Placental epithelial cell (primary cell): Measurements from ENCODE around the gene IFNA2. TPM values are rescaled to one million over a fixed set of nuclear protein-coding genes. Genes with fewer than 3 reads are reported as not detected.

Source experiments
- total RNA-seq: library from RNA; depleted of rRNA; stranded (reverse); fragments of >200 nt; gene quantifications from 2 replicates; pipeline ENCODE4 v1.2.3, GENCODE V29; 2012

Gene IFNA2
- total RNA-seq = not detected in 2 replicates

DNA sequence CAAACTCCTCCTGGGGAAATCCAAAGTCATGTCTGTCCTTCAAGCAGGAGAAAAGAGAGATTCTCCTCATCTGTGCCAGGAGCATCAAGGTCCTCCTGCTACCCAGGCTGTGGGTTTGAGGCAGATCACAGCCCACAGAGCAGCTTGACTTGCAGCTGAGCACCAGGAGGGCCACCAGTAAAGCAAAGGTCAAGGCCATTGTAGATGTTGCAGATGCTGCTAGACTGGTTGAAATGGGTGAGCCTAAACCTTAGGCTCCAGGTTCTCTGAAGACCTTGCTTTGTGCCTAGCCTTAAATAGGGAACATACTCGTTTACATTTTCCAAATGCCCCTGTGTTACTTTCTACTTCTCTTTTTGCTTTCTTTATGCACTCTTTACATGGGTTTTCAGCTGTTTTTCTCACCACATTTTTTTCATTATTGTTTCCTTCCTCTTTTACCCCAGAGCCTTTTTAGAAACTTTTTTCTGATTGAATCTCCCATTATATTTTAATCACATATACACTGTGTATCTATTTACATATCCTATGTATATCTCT, at the start of gene IFNA2:
IFNA2 (minus strand) TSS at position 268 of the 540 bp plus-strand sequence; CDS start at position 199, 69 bp downstream.

DNA sequence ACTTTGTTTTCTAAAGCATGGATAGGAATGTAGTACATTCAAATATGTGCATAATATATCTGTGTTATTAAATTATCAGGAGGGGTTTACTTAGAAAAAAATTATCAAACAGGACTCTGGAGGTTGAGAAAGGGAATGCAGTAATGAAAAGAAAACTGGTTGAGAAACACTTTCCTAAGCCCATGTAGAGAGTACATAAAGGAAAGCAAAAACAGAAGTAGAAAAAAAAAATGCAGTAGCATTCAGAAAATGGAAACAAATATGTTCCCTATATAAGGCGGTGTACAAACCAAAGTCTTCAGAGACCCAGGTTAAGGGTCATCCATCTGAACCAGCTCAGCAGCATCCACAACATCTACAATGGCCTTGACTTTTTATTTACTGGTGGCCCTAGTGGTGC, 23.6 kb upstream of the IFNA2 start, which contains the start of gene IFNA8:
IFNA8 (plus strand) TSS at position 301 of the 400 bp plus-strand sequence; CDS start at position 361, 60 bp downstream.

DNA sequence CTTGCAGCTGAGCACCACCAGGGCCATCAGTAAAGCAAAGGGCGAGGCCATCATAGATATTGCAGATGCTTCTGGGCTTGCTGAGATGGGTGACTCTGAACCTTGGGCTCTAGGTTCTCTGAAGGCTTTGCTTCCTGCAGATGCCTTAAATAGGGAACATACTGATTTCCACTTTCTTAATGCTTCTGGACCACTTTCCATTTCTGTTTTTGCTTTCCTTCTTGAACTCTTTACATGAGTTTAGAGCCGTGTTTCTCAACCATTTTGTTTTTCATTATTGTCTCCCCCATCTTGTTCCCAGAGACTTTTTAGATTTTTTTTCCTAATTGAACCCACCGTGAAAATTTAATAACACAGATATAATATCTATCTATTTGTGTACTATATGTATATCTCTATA, 17.2 kb downstream of the IFNA2 start, which contains the start of gene IFNA13:
IFNA13 (minus strand) TSS at position 101 of the 400 bp plus-strand sequence; CDS start at position 54, 47 bp downstream.

DNA sequence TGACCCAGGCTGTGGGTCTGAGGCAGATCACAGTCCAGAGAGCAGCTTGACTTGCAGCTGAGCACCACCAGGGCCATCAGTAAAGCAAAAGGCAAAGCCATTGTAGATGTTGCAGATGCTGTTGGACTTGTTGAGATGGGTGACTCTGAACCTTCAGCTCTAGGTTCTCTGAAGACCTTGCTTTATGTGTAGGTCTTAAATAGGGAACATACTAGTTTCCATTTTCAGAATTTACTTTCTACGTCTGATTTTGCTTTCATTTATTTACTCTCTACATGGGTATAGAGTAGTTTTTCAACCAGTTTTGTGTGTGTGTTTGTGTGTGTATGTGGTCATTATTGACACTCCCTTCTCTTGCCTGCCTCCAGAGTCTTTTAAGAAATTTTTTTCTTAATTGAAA, 34.4 kb downstream of the IFNA2 start, which contains the start of gene IFNA6:
IFNA6 (minus strand) TSS at position 101 of the 400 bp plus-strand sequence; CDS start at position 101, 0 bp downstream.

DNA sequence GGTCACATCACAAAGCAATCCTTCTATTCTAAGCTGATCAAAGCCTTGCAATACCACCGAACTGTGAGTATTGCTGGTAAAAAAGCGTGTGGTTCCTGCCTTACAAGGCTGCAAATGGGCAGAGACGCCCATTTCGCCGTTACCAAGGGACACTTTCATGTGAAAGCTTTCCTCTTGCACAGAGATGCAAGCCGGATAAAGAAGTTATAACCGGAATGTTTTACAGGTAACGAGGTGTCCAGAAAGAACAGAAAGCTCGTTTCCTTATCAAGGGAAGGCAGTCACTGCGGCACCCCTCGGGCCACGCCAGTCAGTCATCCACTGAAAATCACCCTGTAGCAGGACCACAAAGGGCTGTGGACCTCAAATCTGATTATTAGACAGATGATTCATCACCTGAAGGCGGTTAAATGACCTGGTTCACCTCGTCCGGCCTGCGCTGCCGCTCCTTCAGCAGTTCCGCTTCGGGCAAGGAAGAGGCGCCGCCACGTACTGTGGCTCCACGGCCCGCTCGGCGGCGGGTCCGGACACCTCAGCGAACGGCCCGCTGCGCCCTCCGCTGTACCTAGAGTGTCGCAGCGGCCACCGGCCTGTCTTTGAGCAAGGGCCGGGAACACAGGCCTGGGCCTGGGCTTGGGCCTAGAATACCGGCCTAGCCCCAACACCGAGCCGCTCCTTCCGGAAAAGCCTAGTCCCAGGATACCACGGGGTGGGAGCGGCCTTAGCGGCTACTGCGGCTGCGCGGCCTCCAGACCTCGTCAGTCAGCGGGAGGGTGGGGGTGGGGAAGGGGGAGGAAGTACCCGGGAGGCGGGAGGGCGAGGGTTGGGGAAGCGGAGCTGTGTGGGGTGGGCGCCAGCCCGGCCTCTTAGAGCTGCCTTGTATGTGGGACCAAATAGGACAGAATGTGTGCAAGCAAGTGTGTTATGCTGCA, 50.2 kb downstream of the IFNA2 start, which contains the start of gene KLHL9:
KLHL9 (minus strand) TSS at position 704 of the 932 bp plus-strand sequence; CDS start at position 159, 545 bp downstream.

Other genes starting within 250 kb of the IFNA2 start
- not detected in 2 replicates for gene IFNW1, start 243.6 kb downstream of the IFNA2 start, total RNA-seq
- gene IFNA21, start 218.7 kb downstream of the IFNA2 start, total RNA-seq = not detected in 2 replicates
- gene IFNA4, start 197.8 kb downstream of the IFNA2 start, total RNA-seq = not detected in 2 replicates
- not detected in 2 replicates for gene IFNA7, start 183.2 kb downstream of the IFNA2 start, total RNA-seq
- gene IFNA10, start 178.3 kb downstream of the IFNA2 start, total RNA-seq = not detected in 2 replicates
- not detected in 2 replicates for gene IFNA16, start 168.1 kb downstream of the IFNA2 start, total RNA-seq
- gene IFNA17, start 157.2 kb downstream of the IFNA2 start, total RNA-seq = not detected in 2 replicates
- not detected in 2 replicates for gene IFNA14, start 145.4 kb downstream of the IFNA2 start, total RNA-seq
- gene IFNA5, start 80.1 kb downstream of the IFNA2 start, total RNA-seq = not detected in 2 replicates
- 34.2 and 43.8 TPM in 2 replicates for gene KLHL9, start 50.0 kb downstream of the IFNA2 start, total RNA-seq
- gene IFNA6, start 34.5 kb downstream of the IFNA2 start, total RNA-seq = not detected in 2 replicates
- gene IFNA13, start 17.3 kb downstream of the IFNA2 start, total RNA-seq = under 0.01 TPM in 1 of 2 replicates, not detected in the other
- not detected in 2 replicates for gene IFNA8, start 23.7 kb upstream of the IFNA2 start, total RNA-seq
- gene IFNA1, start 55.0 kb upstream of the IFNA2 start, total RNA-seq = not detected in 2 replicates
- 0.11 and 0.79 TPM in 2 replicates for gene IFNE, start 96.9 kb upstream of the IFNA2 start, total RNA-seq